ENCODE measurements around the gene RNF113A. TPM values are rescaled to one million over a fixed set of nuclear protein-coding genes. Genes with fewer than 3 reads are reported as not detected.
"Not testable (repeated sequence)": the region's sequence is repeated elsewhere in the genome, so short reads cannot be mapped to it uniquely, and the experiment has no call there.

The RNF113A gene
- polyA plus RNA-seq, 1 experiment = 15.7 TPM

- H3K4me3 ChIP-seq (ENCODE audit: low read depth, low read length) = no peak overlapping the region
- TF ChIP-seq CTCF (IDR thresholded peaks at IDR 0.05; ENCODE audit: insufficient read depth, low read depth, low read length) = no peak
- ChIA-PET CTCF (interaction anchor here (1.2 kb wide), 1 partner anchor 36 kb away, joined by 3 read pairs; no protein-coding TSS in a partner anchor), POLR2A (no interaction called here)
- no peak for DNase-seq (ENCODE audit: low read depth)
- H3K27me3 ChIP-seq (ENCODE audit: control insufficient read depth, insufficient read depth, low read length) = no peaks in the 10 kb centered on the region
- H3K36me3 ChIP-seq (ENCODE audit: control insufficient read depth, insufficient read depth, low read length) = no peaks in the 10 kb centered on the region; the same call in 1 of the 2 replicates
These were observed 45.1 kb downstream of the RNF113A start for GRCh38 chrX:119826399-119826959.

GRCh38 chrX:119824221-119824620 is 47.3 kb downstream of the RNF113A start:
- DNase-seq (ENCODE audit: low read depth); CTCF ChIA-PET; H3K27me3 ChIP-seq (ENCODE audit: control insufficient read depth, insufficient read depth, low read length); H3K4me3 ChIP-seq (ENCODE audit: low read depth, low read length); POLR2A ChIA-PET; H3K36me3 ChIP-seq (ENCODE audit: control insufficient read depth, insufficient read depth, low read length): not testable (repeated sequence)

GRCh38 chrX:119821703-119822102 is 49.8 kb downstream of the RNF113A start:
- H3K36me3 ChIP-seq (ENCODE audit: control insufficient read depth, insufficient read depth, low read length); CTCF ChIA-PET; H3K4me3 ChIP-seq (ENCODE audit: low read depth, low read length); H3K27me3 ChIP-seq (ENCODE audit: control insufficient read depth, insufficient read depth, low read length); DNase-seq (ENCODE audit: low read depth): not testable (repeated sequence)
- POLR2A ChIA-PET = interaction anchor here (0.6 kb wide), 1 partner anchor 18 kb away, joined by 5 read pairs; no protein-coding TSS in a partner anchor

Other genes with a start within 250 kb of the RNF113A start
- 35.5 and 40.0 TPM in 2 replicates for gene SEPTIN6, start 178.6 kb downstream of the RNF113A start, polyA plus RNA-seq (2011; rRNA removed)
- gene SOWAHD, start 113.1 kb downstream of the RNF113A start, polyA plus RNA-seq (2011; rRNA removed) = 0.39 and 0.60 TPM in 2 replicates
- gene RPL39, start 80.1 kb downstream of the RNF113A start, polyA plus RNA-seq (2011; rRNA removed) = 935 and 2,139 TPM in 2 replicates
- gene UPF3B, start 18.8 kb downstream of the RNF113A start, polyA plus RNA-seq (2011; rRNA removed) = 3.0 and 5.5 TPM in 2 replicates
- 58.9 and 133 TPM in 2 replicates for gene NDUFA1, start 99 bp upstream of the RNF113A start, polyA plus RNA-seq (2011; rRNA removed)
- not detected in 2 replicates for gene AKAP14, start 24.2 kb upstream of the RNF113A start, polyA plus RNA-seq (2011; rRNA removed)
- gene NKAP, start 72.0 kb upstream of the RNF113A start, polyA plus RNA-seq (2011; rRNA removed) = 2.1 and 3.1 TPM in 2 replicates
- not detected in 2 replicates for gene RHOXF2B, start 206.0 kb upstream of the RNF113A start, polyA plus RNA-seq (2011; rRNA removed)
- gene RHOXF1, start 244.2 kb upstream of the RNF113A start, polyA plus RNA-seq (2011; rRNA removed) = not detected in 2 replicates

Measured in BJ (cell line).